Sigmoid colon (tissue), 7 donors: Measurements from ENCODE around the gene RAB31. TPM values are rescaled to one million over a fixed set of nuclear protein-coding genes. Genes with fewer than 3 reads are reported as not detected.

Source experiments
- DNase-seq: peaks from one replicate; pipeline ENCODE4 v3.0.0-alpha.2; 2019
- H3K27ac ChIP-seq, 4 donors: fragments of 200-600 bp; sonication (generic); one replicate each; pipeline ENCODE4 v1.5.1; 2016 to 2019; ENCODE audit warnings: mild to moderate bottlenecking in 1 of 4
- H3K27me3 ChIP-seq, 3 donors: fragments of 200-600 bp; sonication (generic); one replicate each; pipeline ENCODE4 v1.5.1; 2019; ENCODE audit warnings: mild to moderate bottlenecking in 1 of 3
- H3K36me3 ChIP-seq, 4 donors: fragments of 200-600 bp; sonication (generic); one replicate each; pipeline ENCODE4 v1.5.1; 2016 to 2019
- H3K4me1 ChIP-seq, 4 donors: fragments of 200-600 bp; sonication (generic); one replicate each; pipeline ENCODE4 v1.5.1; 2017 to 2019
- H3K4me3 ChIP-seq, 4 donors: fragments of 200-600 bp; sonication (generic); one replicate each; pipeline ENCODE4 v1.5.1; 2017 to 2019; ENCODE audit warnings: mild to moderate bottlenecking in 2 of 4, moderate library complexity in 1 of 4
- H3K9me3 ChIP-seq, 4 donors: fragments of 200-600 bp in 3 of 4; sonication (generic) in 3 of 4; one replicate each; pipeline versions ENCODE4 v1.5.1 to v1.6.1; 2013 to 2019
- CTCF ChIP-seq, 4 experiments: fragments of 450-650 bp in 3 of 4; fragments of 200-600 bp in 1 of 4; IDR thresholded peaks; one replicate each; pipeline ENCODE4 v1.5.1; 2016 to 2019; ENCODE audit warnings: antibody characterized with exemption in 4 of 4, mild to moderate bottlenecking in 3 of 4, moderate library complexity in 2 of 4
- EP300 ChIP-seq, 4 donors: sonication (generic); formaldehyde crosslinking; IDR thresholded peaks; one replicate each; pipeline ENCODE4 v1.6.1; 2017; ENCODE audit warnings: antibody characterized with exemption in 4 of 4
- POLR2A ChIP-seq, 2 donors: fragments of 450-650 bp; IDR thresholded peaks; one replicate each; pipeline ENCODE4 v1.6.1; 2016; ENCODE audit warnings: antibody characterized with exemption in 2 of 2, mild to moderate bottlenecking in 2 of 2, moderate library complexity in 2 of 2
- POLR2AphosphoS5 ChIP-seq, 4 donors: sonication (generic); formaldehyde crosslinking; IDR thresholded peaks; one replicate each; pipeline ENCODE4 v1.6.1; 2017; ENCODE audit warnings: antibody characterized with exemption in 4 of 4
- WGBS, 2 donors: extraction: QIAGEN DNeasy Blood & Tissue Kit; methylation state at CpG; one replicate each; pipeline ENCODE4 v1.1.7; 2013; 5-methylcytosine and 5-hydroxymethylcytosine counted together
- intact Hi-C: fragments of 100-400 bp; cut with DNase I; formaldehyde crosslinking; loops from one replicate; pipeline ENCODE4 v1.15.1; 2023
- polyA plus RNA-seq, 3 donors: library from polyadenylated mRNA; stranded (reverse); fragments of 200-250 nt; gene quantifications; one replicate each; pipeline ENCODE4 v1.2.3, GENCODE V29; 2013
- total RNA-seq, 4 donors: library from RNA; depleted of rRNA; stranded (reverse); fragments of >200 nt; gene quantifications; one replicate each; pipeline ENCODE4 v1.1.0, GENCODE V29; 2016
- donor health status: healthy with polysubstance abuse.
- donor health status: Bipolar disorder and iron deficiency.
- donor health status: healthy.

RAB31 gene
- total and polyA plus RNA-seq, 7 donors = 16.2 to 74.6 (median 52.0) TPM

- H3K27me3 ChIP-seq = no peaks in the 10 kb centered on the region
- peak overlapping the region in 2 of 4 donors; percentile 49 to 55 for H3K27ac ChIP-seq
- intact Hi-C loops = no loop called here
- 27 to 47% methylated on average over 4 of the region's 4 CpGs for WGBS, 2 donors
- H3K4me3 ChIP-seq = no peak overlapping the region
- TF ChIP-seq CTCF (IDR thresholded peaks at IDR 0.05) = no peak
- TF ChIP-seq EP300 (IDR thresholded peaks at IDR 0.05) = no peak
- TF ChIP-seq POLR2AphosphoS5 (IDR thresholded peaks at IDR 0.05) = no peak
- TF ChIP-seq POLR2A (IDR thresholded peaks at IDR 0.05) = no peak
- no peak for DNase-seq
- peaks cover 0 to 44% (median 23%) of the 10 kb centered on the region in 4 donors for H3K4me1 ChIP-seq
- peaks cover 0 to 9% (median 0%) of the 10 kb centered on the region in 4 donors for H3K36me3 ChIP-seq
- no peaks in the 10 kb centered on the region for H3K9me3 ChIP-seq
Measured at GRCh38 chr18:9814431-9814830, 106.3 kb downstream of the RAB31 start.

- H3K27ac ChIP-seq = peak overlapping the region in 1 of 4 donors; percentile 46
- no peaks in the 10 kb centered on the region for H3K9me3 ChIP-seq
- intact Hi-C loops = no loop called here
- H3K36me3 ChIP-seq = peaks cover 0 to 9% (median 0%) of the 10 kb centered on the region in 4 donors
- H3K4me3 ChIP-seq = no peak overlapping the region
- H3K4me1 ChIP-seq = peaks cover 0 to 23% (median 10%) of the 10 kb centered on the region in 4 donors
- no peak for DNase-seq
- H3K27me3 ChIP-seq = no peaks in the 10 kb centered on the region
- 88 to 91% methylated on average over 4 of the region's 4 CpGs for WGBS, 2 donors
- TF ChIP-seq EP300 (IDR thresholded peaks at IDR 0.05) (no peak), POLR2AphosphoS5 (IDR thresholded peaks at IDR 0.05) (no peak), POLR2A (IDR thresholded peaks at IDR 0.05) (no peak), CTCF (IDR thresholded peaks at IDR 0.05) (no peak)
Measured at GRCh38 chr18:9817286-9817685, 109.2 kb downstream of the RAB31 start.

- no peak for TF ChIP-seq CTCF (IDR thresholded peaks at IDR 0.05)
- TF ChIP-seq POLR2AphosphoS5 (IDR thresholded peaks at IDR 0.05) = no peak
- no peak for TF ChIP-seq EP300 (IDR thresholded peaks at IDR 0.05)
- TF ChIP-seq POLR2A (IDR thresholded peaks at IDR 0.05) = no peak
- WGBS, 2 donors = 90 to 91% methylated on average over 8 of the region's 8 CpGs
- no peak for DNase-seq
- Histone ChIP-seq H3K9me3 (no peaks in the 10 kb centered on the region), H3K4me3 (no peak overlapping the region), H3K36me3 (peaks cover 0 to 9% (median 0%) of the 10 kb centered on the region in 4 donors), H3K4me1 (peaks cover 0 to 23% (median 10%) of the 10 kb centered on the region in 4 donors), H3K27me3 (no peaks in the 10 kb centered on the region), H3K27ac (peak overlapping the region in 1 of 4 donors; percentile 46)
- intact Hi-C loops = no loop called here
Measured at GRCh38 chr18:9817725-9818422, 109.8 kb downstream of the RAB31 start.

- 84 to 89% methylated on average over 2 of the region's 2 CpGs for WGBS, 2 donors
- intact Hi-C loops = no loop called here
- TF ChIP-seq POLR2AphosphoS5 (IDR thresholded peaks at IDR 0.05) = no peak
- no peak for TF ChIP-seq POLR2A (IDR thresholded peaks at IDR 0.05)
- TF ChIP-seq EP300 (IDR thresholded peaks at IDR 0.05) = no peak
- no peak for TF ChIP-seq CTCF (IDR thresholded peaks at IDR 0.05)
- no peak for DNase-seq
- no peaks in the 10 kb centered on the region for H3K27me3 ChIP-seq
- no peaks in the 10 kb centered on the region for H3K9me3 ChIP-seq
- peaks cover 0 to 27% (median 10%) of the 10 kb centered on the region in 4 donors for H3K4me1 ChIP-seq
- H3K36me3 ChIP-seq = peaks cover 0 to 9% (median 0%) of the 10 kb centered on the region in 4 donors
- H3K4me3 ChIP-seq = no peak overlapping the region
- H3K27ac ChIP-seq = peak overlapping the region in 1 of 4 donors; percentile 46
Measured at GRCh38 chr18:9818423-9818734, 110.3 kb downstream of the RAB31 start.
